Neural crest cell (in vitro differentiated cells): ENCODE measurements around the gene IRX6. TPM values are rescaled to one million over a fixed set of nuclear protein-coding genes. Genes with fewer than 3 reads are reported as not detected.

Experiments
- DNase-seq: peaks from one replicate; pipeline ENCODE4 v3.0.0; 2021; ENCODE audit warnings: low read depth, mixed read lengths, low spot score
- H3K27ac Mint-ChIP-seq: one replicate; pipeline ENCODE4 v1.8.0; 2021; ENCODE audit warnings: mild to moderate bottlenecking, mixed read lengths; ENCODE audit not compliant: unreplicated experiment
- H3K27me3 Mint-ChIP-seq: 2 replicates; pipeline ENCODE4 v1.8.0; 2021; ENCODE audit warnings: low read depth, mild to moderate bottlenecking, mixed read lengths
- H3K36me3 Mint-ChIP-seq: 2 replicates; pipeline ENCODE4 v1.8.0; 2021; ENCODE audit warnings: low read depth, mild to moderate bottlenecking, mixed read lengths
- H3K4me1 Mint-ChIP-seq: 2 replicates; pipeline ENCODE4 v1.8.0; 2021; ENCODE audit warnings: mixed read lengths
- H3K4me3 Mint-ChIP-seq: one replicate; pipeline ENCODE4 v1.8.0; 2021; ENCODE audit warnings: mild to moderate bottlenecking, mixed read lengths
- H3K9me3 Mint-ChIP-seq: 2 replicates; pipeline ENCODE4 v1.8.0; 2021; ENCODE audit warnings: mixed read lengths
- CTCF ChIP-seq: fragments of 200-600 bp; sonication (generic); conservative IDR thresholded peaks from 2 replicates; pipeline ENCODE4 v1.5.0; 2021; ENCODE audit warnings: antibody characterized with exemption, mild to moderate bottlenecking
- total RNA-seq: library from RNA; stranded (reverse); gene quantifications from 2 replicates; pipeline ENCODE4 v1.2.1, GENCODE V29; 2021

IRX6 gene
- total RNA-seq, 1 donor from 2014 or later = 0.14 TPM

DNA sequence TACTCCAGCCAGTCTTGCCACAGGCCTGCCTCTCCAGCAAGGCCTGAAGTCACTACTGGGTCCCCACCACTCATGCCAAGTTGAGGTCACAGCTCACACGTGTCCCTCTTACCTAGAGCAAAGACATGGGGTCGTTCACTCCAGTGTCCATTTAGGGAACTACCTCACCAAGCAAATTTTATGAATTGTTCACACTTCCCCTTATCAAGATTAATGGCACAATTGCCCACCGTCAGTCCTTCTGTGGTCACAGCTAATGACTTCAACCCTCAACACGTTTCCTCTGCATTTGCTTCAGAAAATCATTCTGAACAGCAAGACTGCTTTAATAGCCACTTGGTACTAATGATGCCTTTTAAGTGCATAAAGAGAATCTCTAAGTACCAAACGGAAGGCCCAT, 14.6 kb downstream of the IRX6 start:
- no peaks in the 10 kb centered on the region for H3K36me3 Mint-ChIP-seq
- no peaks in the 10 kb centered on the region for H3K9me3 Mint-ChIP-seq
- no peak overlapping the region for H3K27ac Mint-ChIP-seq
- no peak for DNase-seq
- H3K4me3 Mint-ChIP-seq = no peak overlapping the region
- peaks cover 69% of the 10 kb centered on the region for H3K27me3 Mint-ChIP-seq
- TF ChIP-seq CTCF = no peak
- H3K4me1 Mint-ChIP-seq = no peaks in the 10 kb centered on the region

DNA sequence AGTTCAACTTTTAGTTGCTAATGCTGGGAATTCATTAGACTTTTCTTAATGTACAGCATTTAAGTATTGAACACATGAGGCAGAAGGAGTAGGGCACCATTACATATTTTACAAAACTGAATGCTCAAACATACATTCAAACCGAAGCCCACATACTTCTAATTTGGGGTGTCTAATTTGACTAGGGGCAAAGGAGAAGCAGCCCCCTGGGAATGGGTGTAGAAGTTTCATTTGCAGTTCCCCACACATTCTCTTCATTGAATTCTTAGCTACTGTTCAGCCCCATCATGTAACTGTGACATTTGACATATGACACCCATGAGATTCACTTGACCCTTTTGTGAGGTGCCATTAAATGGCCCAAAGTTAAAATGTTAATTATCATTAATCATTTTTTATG, 16.4 kb downstream of the IRX6 start:
- peaks cover 57% of the 10 kb centered on the region for H3K27me3 Mint-ChIP-seq
- H3K36me3 Mint-ChIP-seq = no peaks in the 10 kb centered on the region

DNA sequence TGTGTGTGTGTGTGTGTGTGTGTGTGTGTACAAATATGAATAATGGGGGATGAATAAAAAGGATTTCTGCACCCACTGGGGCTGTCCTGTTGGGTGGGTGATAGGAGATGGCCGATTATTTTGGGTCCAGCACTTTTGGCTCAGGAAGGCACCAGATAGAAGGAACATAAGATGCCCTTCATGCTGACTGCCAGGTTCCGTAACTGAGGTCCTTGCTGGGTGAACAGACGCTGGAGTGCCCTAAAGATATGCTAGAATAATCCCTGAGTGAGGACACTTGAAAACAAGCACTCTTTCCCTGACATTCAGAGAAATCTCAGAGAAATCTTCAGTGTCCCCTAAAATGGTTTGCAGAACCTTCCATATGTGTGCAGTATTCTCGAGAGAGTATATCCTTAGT, 17.7 kb downstream of the IRX6 start:
- Mint-ChIP-seq H3K27ac (no peak overlapping the region), H3K4me3 (no peak overlapping the region), H3K4me1 (no peaks in the 10 kb centered on the region), H3K27me3 (peaks cover 49% of the 10 kb centered on the region), H3K9me3 (no peaks in the 10 kb centered on the region), H3K36me3 (no peaks in the 10 kb centered on the region)
- DNase-seq = no peak
- no peak for TF ChIP-seq CTCF

More for the DNA sequence above, 16.4 kb downstream of the IRX6 start:
- Mint-ChIP-seq H3K4me1 (no peaks in the 10 kb centered on the region), H3K4me3 (no peak overlapping the region), H3K9me3 (no peaks in the 10 kb centered on the region), H3K27ac (no peak overlapping the region)
- TF ChIP-seq CTCF = no peak
- no peak for DNase-seq

- no peak overlapping the region for H3K27ac Mint-ChIP-seq
Observed at GRCh38 chr16:55346475-55346874, 22.5 kb downstream of the IRX6 start.

GRCh38 chr16:55349867-55350266, 25.9 kb downstream of the IRX6 start:
- TF ChIP-seq CTCF = no peak
- no peak overlapping the region for H3K4me3 Mint-ChIP-seq

More at GRCh38 chr16:55346475-55346874, 22.5 kb downstream of the IRX6 start:
- no peak for DNase-seq
- TF ChIP-seq CTCF = no peak
- H3K9me3 Mint-ChIP-seq = no peaks in the 10 kb centered on the region
- H3K4me3 Mint-ChIP-seq = no peak overlapping the region
- peaks cover 4% of the 10 kb centered on the region for H3K4me1 Mint-ChIP-seq
- H3K27me3 Mint-ChIP-seq = peaks cover 13% of the 10 kb centered on the region
- H3K36me3 Mint-ChIP-seq = no peaks in the 10 kb centered on the region

DNA sequence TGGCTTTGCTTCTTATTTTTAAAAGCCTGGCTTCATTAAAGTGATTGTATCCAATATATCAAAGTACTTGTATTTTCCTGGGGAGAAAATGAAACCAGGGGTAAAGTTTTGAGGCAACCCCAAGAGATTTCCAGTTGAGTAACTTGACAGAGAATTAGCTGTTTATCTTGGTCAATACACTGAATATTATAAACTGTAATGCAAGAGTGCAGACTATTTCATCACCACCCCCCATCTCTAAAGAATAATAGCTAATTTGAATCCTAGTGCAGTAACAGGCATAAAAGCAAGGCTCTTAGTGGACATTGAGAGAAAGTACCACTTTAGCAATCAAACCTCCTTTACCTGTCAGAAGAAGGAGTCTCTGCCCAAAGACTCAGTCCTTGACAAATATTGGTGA, 27.0 kb downstream of the IRX6 start:
- no peaks in the 10 kb centered on the region for H3K27me3 Mint-ChIP-seq
- no peak for TF ChIP-seq CTCF
- H3K4me1 Mint-ChIP-seq = peaks cover 4% of the 10 kb centered on the region
- no peak overlapping the region for H3K4me3 Mint-ChIP-seq
- DNase-seq = no peak
- peaks cover 8% of the 10 kb centered on the region for H3K9me3 Mint-ChIP-seq
- H3K27ac Mint-ChIP-seq = no peak overlapping the region
- H3K36me3 Mint-ChIP-seq = peaks cover 2% of the 10 kb centered on the region

More at GRCh38 chr16:55349867-55350266, 25.9 kb downstream of the IRX6 start:
- Mint-ChIP-seq H3K36me3 (peaks cover 2% of the 10 kb centered on the region), H3K4me1 (peaks cover 4% of the 10 kb centered on the region), H3K9me3 (peaks cover 4% of the 10 kb centered on the region), H3K27me3 (no peaks in the 10 kb centered on the region), H3K27ac (no peak overlapping the region)
- no peak for DNase-seq
